ENCODE data around the gene MRFAP1L1. TPM values are rescaled to one million over a fixed set of nuclear protein-coding genes. Genes with fewer than 3 reads are reported as not detected.

The MRFAP1L1 gene
- total and polyA plus RNA-seq, 2 experiments from 2014 or later: 61.6 to 73.8 TPM

DNA sequence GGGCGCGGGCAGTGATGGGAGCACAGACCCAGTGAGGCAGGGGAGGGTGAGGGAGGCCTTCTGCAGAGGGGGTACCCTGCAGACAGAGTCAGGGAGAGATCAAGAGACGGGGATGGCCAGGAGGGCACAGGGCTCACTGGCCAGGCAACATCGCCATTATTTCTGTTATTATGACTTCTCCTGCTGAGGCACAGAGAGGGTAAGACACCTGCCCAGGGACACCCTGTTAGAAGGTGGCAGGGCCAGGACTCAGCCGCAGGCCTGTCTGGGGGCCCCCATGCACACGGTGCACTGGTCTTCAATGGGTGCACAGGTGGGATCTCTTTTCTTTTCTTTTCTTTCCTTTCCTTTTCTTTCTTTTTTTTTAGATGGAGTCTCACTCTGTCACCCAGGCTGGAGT, 22.1 kb upstream of the MRFAP1L1 start:
- Histone ChIP-seq H3F3A (replicated peaks; ENCODE audit: low read depth) (no peaks in the 10 kb centered on the region), H3K27ac (ENCODE audit: low read depth) (no peak overlapping the region), H3K4me1 (ENCODE audit: insufficient read depth) (no peaks in the 10 kb centered on the region; the same call in 1 of the 2 replicates), H3K27me3 (ENCODE audit: insufficient read depth) (no peaks in the 10 kb centered on the region), H3K79me2 (replicated peaks; ENCODE audit: insufficient read depth) (no peaks in the 10 kb centered on the region), H3K36me3 (ENCODE audit: insufficient read depth) (no peaks in the 10 kb centered on the region), H3K4me3 (no peak overlapping the region), H3K9me2 (ENCODE audit: insufficient read depth) (no peaks in the 10 kb centered on the region), H4K20me1 (replicated peaks; ENCODE audit: insufficient read depth) (no peaks in the 10 kb centered on the region), H3K4me2 (no peak overlapping the region), H2AFZ (no peak overlapping the region)
- no peak overlapping the region for H3K27ac Mint-ChIP-seq
- no peaks in the 10 kb centered on the region for H3K36me3 Mint-ChIP-seq (ENCODE audit: low read depth)
- peaks cover 5% of the 10 kb centered on the region for H3K27me3 Mint-ChIP-seq (ENCODE audit: insufficient read depth, low read depth, poor library complexity)
- no peak overlapping the region for H3K4me3 Mint-ChIP-seq
- H3K9me3 Mint-ChIP-seq: no peaks in the 10 kb centered on the region
- no peak for TF ChIP-seq STAT1 (IDR thresholded peaks at IDR 0.05; ENCODE audit: unreplicated experiment)
- no peak for TF ChIP-seq ZNF331 (CRISPR knock-in tag; IDR thresholded peaks at IDR 0.05; ENCODE audit: low read depth)
- TF ChIP-seq POLR2AphosphoS5 (IDR thresholded peaks at IDR 0.05; ENCODE audit: low read depth): no peak
- no peak for TF ChIP-seq CTCF (conservative IDR thresholded peaks at IDR 0.05; ENCODE audit: low read depth in 2 of 2)
- TF ChIP-seq JUNB (IDR thresholded peaks at IDR 0.05; ENCODE audit: unreplicated experiment): no peak
- TF ChIP-seq, protein P1, sequence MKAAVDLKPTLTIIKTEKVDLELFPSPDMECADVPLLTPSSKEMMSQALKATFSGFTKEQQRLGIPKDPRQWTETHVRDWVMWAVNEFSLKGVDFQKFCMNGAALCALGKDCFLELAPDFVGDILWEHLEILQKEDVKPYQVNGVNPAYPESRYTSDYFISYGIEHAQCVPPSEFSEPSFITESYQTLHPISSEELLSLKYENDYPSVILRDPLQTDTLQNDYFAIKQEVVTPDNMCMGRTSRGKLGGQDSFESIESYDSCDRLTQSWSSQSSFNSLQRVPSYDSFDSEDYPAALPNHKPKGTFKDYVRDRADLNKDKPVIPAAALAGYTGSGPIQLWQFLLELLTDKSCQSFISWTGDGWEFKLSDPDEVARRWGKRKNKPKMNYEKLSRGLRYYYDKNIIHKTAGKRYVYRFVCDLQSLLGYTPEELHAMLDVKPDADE (IDR thresholded peaks at IDR 0.05): no peak
- TF ChIP-seq, protein P2, sequence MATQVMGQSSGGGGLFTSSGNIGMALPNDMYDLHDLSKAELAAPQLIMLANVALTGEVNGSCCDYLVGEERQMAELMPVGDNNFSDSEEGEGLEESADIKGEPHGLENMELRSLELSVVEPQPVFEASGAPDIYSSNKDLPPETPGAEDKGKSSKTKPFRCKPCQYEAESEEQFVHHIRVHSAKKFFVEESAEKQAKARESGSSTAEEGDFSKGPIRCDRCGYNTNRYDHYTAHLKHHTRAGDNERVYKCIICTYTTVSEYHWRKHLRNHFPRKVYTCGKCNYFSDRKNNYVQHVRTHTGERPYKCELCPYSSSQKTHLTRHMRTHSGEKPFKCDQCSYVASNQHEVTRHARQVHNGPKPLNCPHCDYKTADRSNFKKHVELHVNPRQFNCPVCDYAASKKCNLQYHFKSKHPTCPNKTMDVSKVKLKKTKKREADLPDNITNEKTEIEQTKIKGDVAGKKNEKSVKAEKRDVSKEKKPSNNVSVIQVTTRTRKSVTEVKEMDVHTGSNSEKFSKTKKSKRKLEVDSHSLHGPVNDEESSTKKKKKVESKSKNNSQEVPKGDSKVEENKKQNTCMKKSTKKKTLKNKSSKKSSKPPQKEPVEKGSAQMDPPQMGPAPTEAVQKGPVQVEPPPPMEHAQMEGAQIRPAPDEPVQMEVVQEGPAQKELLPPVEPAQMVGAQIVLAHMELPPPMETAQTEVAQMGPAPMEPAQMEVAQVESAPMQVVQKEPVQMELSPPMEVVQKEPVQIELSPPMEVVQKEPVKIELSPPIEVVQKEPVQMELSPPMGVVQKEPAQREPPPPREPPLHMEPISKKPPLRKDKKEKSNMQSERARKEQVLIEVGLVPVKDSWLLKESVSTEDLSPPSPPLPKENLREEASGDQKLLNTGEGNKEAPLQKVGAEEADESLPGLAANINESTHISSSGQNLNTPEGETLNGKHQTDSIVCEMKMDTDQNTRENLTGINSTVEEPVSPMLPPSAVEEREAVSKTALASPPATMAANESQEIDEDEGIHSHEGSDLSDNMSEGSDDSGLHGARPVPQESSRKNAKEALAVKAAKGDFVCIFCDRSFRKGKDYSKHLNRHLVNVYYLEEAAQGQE (IDR thresholded peaks at IDR 0.05; ENCODE audit: unreplicated experiment): no peak
- ATAC-seq (no peak), DNase-seq (ENCODE audit: low spot score) (no peak)
- H3K4me1 Mint-ChIP-seq: peaks cover 14% of the 10 kb centered on the region

GRCh38 chr4:6731318-6731675, 21.6 kb upstream of the MRFAP1L1 start:
- no peak for ATAC-seq
- no peak overlapping the region for H3K27ac Mint-ChIP-seq
- no peak overlapping the region for H2AFZ ChIP-seq
- TF ChIP-seq NANOG (IDR thresholded peaks at IDR 0.05; ENCODE audit: borderline replicate concordance): no peak
- TF ChIP-seq JUNB (IDR thresholded peaks at IDR 0.05; ENCODE audit: unreplicated experiment): no peak
- TF ChIP-seq ZNF114 (CRISPR knock-in tag; IDR thresholded peaks at IDR 0.05): no peak
- no peak for TF ChIP-seq CTCF (conservative IDR thresholded peaks at IDR 0.05; ENCODE audit: low read depth in 2 of 2)
- TF ChIP-seq, protein P1 (IDR thresholded peaks at IDR 0.05): no peak
- TF ChIP-seq STAT1 (IDR thresholded peaks at IDR 0.05; ENCODE audit: unreplicated experiment): no peak
- TF ChIP-seq POLR2AphosphoS5 (IDR thresholded peaks at IDR 0.05; ENCODE audit: low read depth): no peak
- TF ChIP-seq EZH2phosphoT487 (IDR thresholded peaks at IDR 0.05; ENCODE audit: unreplicated experiment): no peak
- no peak for TF ChIP-seq ZNF331 (CRISPR knock-in tag; IDR thresholded peaks at IDR 0.05; ENCODE audit: low read depth)
- TF ChIP-seq, protein P2 (IDR thresholded peaks at IDR 0.05; ENCODE audit: unreplicated experiment): no peak

More at GRCh38 chr4:6731318-6731675, 21.6 kb upstream of the MRFAP1L1 start:
- peaks cover 5% of the 10 kb centered on the region for H3K27me3 Mint-ChIP-seq (ENCODE audit: insufficient read depth, low read depth, poor library complexity)
- no peaks in the 10 kb centered on the region for H3K9me3 Mint-ChIP-seq
- H3K4me2 ChIP-seq: no peak overlapping the region
- H3K4me1 ChIP-seq (ENCODE audit: insufficient read depth): no peaks in the 10 kb centered on the region; the same call in 1 of the 2 replicates
- no peak overlapping the region for H3K4me3 Mint-ChIP-seq
- no peak overlapping the region for H3K4me3 ChIP-seq
- no peak overlapping the region for H3K27ac ChIP-seq (ENCODE audit: low read depth)
- H3F3A ChIP-seq (replicated peaks; ENCODE audit: low read depth): no peaks in the 10 kb centered on the region
- no peaks in the 10 kb centered on the region for H3K79me2 ChIP-seq (replicated peaks; ENCODE audit: insufficient read depth)
- peaks cover 17% of the 10 kb centered on the region for H3K4me1 Mint-ChIP-seq
- DNase-seq (ENCODE audit: low spot score): no peak
- no peaks in the 10 kb centered on the region for H3K9me2 ChIP-seq (ENCODE audit: insufficient read depth)
- H3K36me3 Mint-ChIP-seq (ENCODE audit: low read depth): no peaks in the 10 kb centered on the region
- H4K20me1 ChIP-seq (replicated peaks; ENCODE audit: insufficient read depth): no peaks in the 10 kb centered on the region
- H3K36me3 ChIP-seq (ENCODE audit: insufficient read depth): no peaks in the 10 kb centered on the region
- no peaks in the 10 kb centered on the region for H3K27me3 ChIP-seq (ENCODE audit: insufficient read depth)
